ENCODE data around the gene TRMT61B. TPM values are rescaled to one million over a fixed set of nuclear protein-coding genes. Genes with fewer than 3 reads are reported as not detected.

The TRMT61B gene
- total RNA-seq (10 to 100 TPM in 4 of 5 donors, 1 to 10 TPM in 1; 2.3 to 20.9 (median 18.0) TPM), polyA plus RNA-seq (10 to 100 TPM; 14.5 to 24.4 (median 18.3) TPM)
- long read RNA-seq, donor 1, partial matches to known transcripts: 0 of 4 reads
- long read RNA-seq, donor 1, other reads (novel, unspliced or antisense): 0 of 4 reads
- long read RNA-seq, donor 2, transcript TRMT61B-201 (7 exons, 1,836 nt): major isoform, 6 of 6 reads
- long read RNA-seq, donor 2, partial matches to known transcripts: 0 of 6 reads
- long read RNA-seq, donor 2, other reads (novel, unspliced or antisense): 0 of 6 reads
- long read RNA-seq, donor 3, partial matches to known transcripts: 0 of 3 reads
- long read RNA-seq, donor 3, other reads (novel, unspliced or antisense): 0 of 3 reads
- long read RNA-seq, donor 4, partial matches to known transcripts: 0 of 2 reads
- long read RNA-seq, donor 4, other reads (novel, unspliced or antisense): 0 of 2 reads
- long read RNA-seq, donor 5, partial matches to known transcripts: 0 of 3 reads
- long read RNA-seq, donor 5, other reads (novel, unspliced or antisense): 0 of 3 reads
- long read RNA-seq, donor 6: 0 reads
- long read RNA-seq, donor 7, partial matches to known transcripts: 0 of 2 reads
- long read RNA-seq, donor 7, other reads (novel, unspliced or antisense): 0 of 2 reads
- long read RNA-seq, donor 8, partial matches to known transcripts: 0 of 3 reads
- long read RNA-seq, donor 8, other reads (novel, unspliced or antisense): 0 of 3 reads
- long read RNA-seq, donor 9, partial matches to known transcripts: 0 of 1 reads
- long read RNA-seq, donor 9, other reads (novel, unspliced or antisense): 0 of 1 reads
- long read RNA-seq, donor 10, partial matches to known transcripts: 0 of 1 reads
- long read RNA-seq, donor 10, other reads (novel, unspliced or antisense): 0 of 1 reads

DNA sequence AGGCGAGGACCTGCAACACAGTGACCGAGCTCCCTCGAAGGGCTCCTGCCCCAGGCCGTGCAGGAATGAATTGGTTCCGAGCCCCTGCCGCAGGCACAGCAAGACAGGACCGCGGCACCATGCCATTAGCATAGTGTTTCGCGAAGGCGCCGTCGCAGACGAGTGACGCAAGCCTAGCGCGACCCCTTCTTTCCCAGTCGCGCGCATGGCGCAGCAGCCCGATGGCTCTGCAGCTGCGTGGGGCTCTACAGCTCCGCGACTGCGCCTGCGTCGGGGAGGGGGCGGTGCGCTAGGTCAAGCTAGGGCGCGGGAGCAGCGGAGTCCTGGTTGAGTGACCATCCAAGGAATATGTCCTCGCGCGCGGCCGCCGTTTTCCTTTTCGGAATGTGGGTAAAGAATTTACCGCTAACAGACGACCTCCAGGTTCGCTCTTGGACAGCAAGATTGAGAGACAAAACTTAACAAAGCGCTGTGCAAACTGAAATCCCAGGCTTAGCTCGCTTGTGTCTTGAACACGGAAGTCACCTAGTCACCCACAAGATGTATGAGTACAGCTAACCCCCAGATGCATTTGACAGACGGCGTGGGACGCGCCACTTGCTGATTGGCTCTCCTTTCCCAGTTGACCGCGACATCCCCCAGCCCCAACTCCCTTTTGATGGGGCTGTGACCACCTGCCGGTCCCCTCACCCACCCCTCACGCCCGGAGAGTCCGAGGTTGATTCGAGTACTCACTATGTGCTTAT lies at the start of gene TRMT61B:
Gene TRMT61B, minus strand, starts transcription at position 164 of the 746 bp plus-strand sequence. Its CDS starts 32 bp downstream, at position 132.
- TF ChIP-seq EP300 (IDR thresholded peaks at IDR 0.05) (no peak), POLR2A (IDR thresholded peaks at IDR 0.05) (peak in 1 of 4 donors; percentile 14), POLR2AphosphoS5 (IDR thresholded peaks at IDR 0.05) (peak; percentile 91 to 99 (median 96))
- TF ChIP-seq, protein P1, sequence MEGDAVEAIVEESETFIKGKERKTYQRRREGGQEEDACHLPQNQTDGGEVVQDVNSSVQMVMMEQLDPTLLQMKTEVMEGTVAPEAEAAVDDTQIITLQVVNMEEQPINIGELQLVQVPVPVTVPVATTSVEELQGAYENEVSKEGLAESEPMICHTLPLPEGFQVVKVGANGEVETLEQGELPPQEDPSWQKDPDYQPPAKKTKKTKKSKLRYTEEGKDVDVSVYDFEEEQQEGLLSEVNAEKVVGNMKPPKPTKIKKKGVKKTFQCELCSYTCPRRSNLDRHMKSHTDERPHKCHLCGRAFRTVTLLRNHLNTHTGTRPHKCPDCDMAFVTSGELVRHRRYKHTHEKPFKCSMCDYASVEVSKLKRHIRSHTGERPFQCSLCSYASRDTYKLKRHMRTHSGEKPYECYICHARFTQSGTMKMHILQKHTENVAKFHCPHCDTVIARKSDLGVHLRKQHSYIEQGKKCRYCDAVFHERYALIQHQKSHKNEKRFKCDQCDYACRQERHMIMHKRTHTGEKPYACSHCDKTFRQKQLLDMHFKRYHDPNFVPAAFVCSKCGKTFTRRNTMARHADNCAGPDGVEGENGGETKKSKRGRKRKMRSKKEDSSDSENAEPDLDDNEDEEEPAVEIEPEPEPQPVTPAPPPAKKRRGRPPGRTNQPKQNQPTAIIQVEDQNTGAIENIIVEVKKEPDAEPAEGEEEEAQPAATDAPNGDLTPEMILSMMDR (IDR thresholded peaks at IDR 0.05): peak in 1 of 7 experiments; percentile 23
- Histone ChIP-seq H3K9me3 (no peaks in the 10 kb centered on the region), H3K36me3 (no peaks in the 10 kb centered on the region), H3K4me1 (peaks cover 25 to 51% (median 46%) of the 10 kb centered on the region in 4 donors), H3K4me3 (peak within 1 kb of the TSS; percentile 62 to 100 (median 96)), H3K27me3 (peaks cover 0 to 5% (median 1%) of the 10 kb centered on the region in 3 donors), H3K27ac (peak within 1 kb of the TSS; percentile 67 to 87 (median 85))
- WGBS, 5 donors: 0 to 1% (median 1%) methylated on average over 28 to 57 of the region's 57 CpGs
- intact Hi-C loops (cut with DNase I; ENCODE audit: low total_unique reads): no loop called here
- DNase-seq: peak; percentile 97 to 99

DNA sequence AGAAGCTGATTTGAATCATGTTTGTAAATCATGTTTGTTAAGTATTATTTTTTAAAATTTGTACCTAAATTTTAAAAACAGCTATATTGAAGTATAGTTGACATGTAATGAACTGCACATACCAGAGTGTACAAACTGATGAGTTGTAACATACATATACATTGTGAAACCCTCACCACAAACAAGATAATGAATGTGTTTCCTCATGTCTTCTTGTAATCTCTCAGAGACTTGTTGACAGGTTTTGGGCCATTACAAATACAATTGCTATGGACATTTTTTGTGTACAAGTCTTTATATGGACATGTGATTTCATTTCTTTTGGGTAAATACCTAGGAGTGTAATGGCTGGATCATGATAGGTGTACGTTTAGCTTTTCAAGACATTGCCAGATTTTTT lies 45.8 kb upstream of the TRMT61B start:
- Histone ChIP-seq H3K9me3 (no peaks in the 10 kb centered on the region), H3K36me3 (peaks cover 26 to 94% (median 88%) of the 10 kb centered on the region in 4 donors), H3K4me1 (no peaks in the 10 kb centered on the region), H3K27ac (no peak overlapping the region), H3K4me3 (no peak overlapping the region), H3K27me3 (no peaks in the 10 kb centered on the region)
- TF ChIP-seq EP300 (IDR thresholded peaks at IDR 0.05) (no peak), POLR2AphosphoS5 (IDR thresholded peaks at IDR 0.05) (no peak), POLR2A (IDR thresholded peaks at IDR 0.05) (no peak)
- TF ChIP-seq, protein P1 (IDR thresholded peaks at IDR 0.05): no peak
- 84 to 94% (median 87%) methylated on average over 1 of the region's 1 CpG for WGBS, 5 donors
- intact Hi-C loops (cut with DNase I; ENCODE audit: low total_unique reads): no loop called here
- DNase-seq: no peak

DNA sequence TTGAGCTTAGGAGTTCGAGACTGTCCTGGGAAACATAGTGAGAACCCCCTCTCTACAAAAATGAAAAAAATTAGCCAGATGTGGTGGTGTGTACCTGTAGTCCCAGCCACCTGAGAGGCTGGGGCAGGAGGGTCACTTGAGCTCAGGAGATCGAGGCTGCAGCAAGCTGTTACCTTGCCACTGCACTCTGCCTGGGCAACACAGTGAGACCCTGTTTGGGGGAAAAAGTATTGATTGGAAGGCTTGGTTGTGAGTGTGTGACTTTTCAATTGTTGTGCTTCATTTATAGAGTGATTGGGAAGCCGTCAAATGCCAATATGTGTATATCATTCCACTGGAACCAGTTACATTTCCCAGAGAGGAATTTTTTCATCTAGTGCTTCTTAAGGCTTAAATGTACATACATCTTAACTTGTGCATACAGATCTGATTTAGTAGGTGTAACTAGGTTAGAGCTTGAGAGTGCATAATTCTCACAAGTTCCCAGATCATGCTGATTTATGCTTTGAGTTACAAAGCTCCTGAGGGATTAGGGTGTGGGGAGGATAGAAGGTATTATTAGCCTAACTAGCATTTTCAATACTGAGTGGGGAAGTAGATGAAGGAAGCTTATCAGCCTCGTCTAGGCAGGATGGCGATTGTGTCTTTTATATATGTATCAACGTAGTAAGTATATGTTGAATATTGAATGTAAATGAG lies 39.7 kb upstream of the TRMT61B start:
- TF ChIP-seq EP300 (IDR thresholded peaks at IDR 0.05): no peak
- TF ChIP-seq POLR2A (IDR thresholded peaks at IDR 0.05): no peak
- TF ChIP-seq POLR2AphosphoS5 (IDR thresholded peaks at IDR 0.05): no peak
- TF ChIP-seq, protein P1 (IDR thresholded peaks at IDR 0.05): no peak
- intact Hi-C loops (cut with DNase I; ENCODE audit: low total_unique reads): no loop called here
- Histone ChIP-seq H3K9me3 (no peaks in the 10 kb centered on the region), H3K4me3 (no peak overlapping the region), H3K27ac (no peak overlapping the region), H3K27me3 (no peaks in the 10 kb centered on the region), H3K4me1 (peaks cover 0 to 13% (median 6%) of the 10 kb centered on the region in 4 donors), H3K36me3 (peaks cover 39 to 94% (median 85%) of the 10 kb centered on the region in 4 donors)
- no peak for DNase-seq
- WGBS, 5 donors: 84 to 86% (median 85%) methylated on average over 6 of the region's 6 CpGs
